ENCODE measurements around the gene HVCN1.
"Not testable (repeated sequence)": the region's sequence is repeated elsewhere in the genome, so short reads cannot be mapped to it uniquely, and the experiment has no call there.

The HVCN1 gene

DNA sequence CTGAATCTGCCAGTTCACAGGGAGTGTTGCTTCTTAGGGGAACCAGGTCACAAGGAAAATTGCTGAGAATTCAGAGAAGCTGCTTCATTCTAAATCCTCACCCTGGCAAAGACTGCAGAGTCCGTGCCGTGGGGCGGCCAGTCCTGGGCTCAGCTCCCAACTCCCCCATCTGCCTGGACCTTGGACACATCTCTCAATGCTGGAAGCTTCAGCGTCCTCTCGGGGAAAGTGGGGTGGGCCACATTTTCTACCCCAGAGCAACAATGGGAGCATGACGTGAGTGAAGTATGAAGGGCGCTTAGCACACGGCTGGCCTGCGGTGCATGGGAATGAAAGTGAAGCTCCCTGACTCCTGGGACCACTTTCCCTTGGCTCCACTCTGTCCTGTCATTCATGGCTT is 31.2 kb downstream of the HVCN1 start:
- no peaks in the 10 kb centered on the region for H3K9me3 ChIP-seq (ENCODE audit: insufficient read depth, low read length)
- peaks cover 10% of the 10 kb centered on the region for H3K36me3 ChIP-seq (ENCODE audit: low read length)
- H3K79me2 ChIP-seq (ENCODE audit: insufficient read depth, low read length) = peaks cover 56% of the 10 kb centered on the region
- peaks cover 21% of the 10 kb centered on the region for H3F3A ChIP-seq (ENCODE audit: insufficient read depth)
- no peaks in the 10 kb centered on the region for H4K20me1 ChIP-seq (ENCODE audit: low read depth, low read length)
- no peak overlapping the region for H3K4me3 ChIP-seq (ENCODE audit: insufficient read depth, low read length, poor library complexity, severe bottlenecking)
- peak overlapping the region; percentile 94 for H3K27ac ChIP-seq (ENCODE audit: low read depth, low read length)
- peak overlapping the region; percentile 89; the same call in 1 of the 2 replicates for H3K9ac ChIP-seq (ENCODE audit: low read length)
- H3K4me2 ChIP-seq (ENCODE audit: low read depth, low read length, poor library complexity, severe bottlenecking) = peak overlapping the region; percentile 82
- H2AFZ ChIP-seq (ENCODE audit: low read depth, low read length, severe bottlenecking) = no peak overlapping the region
- TF ChIP-seq, protein P1, sequence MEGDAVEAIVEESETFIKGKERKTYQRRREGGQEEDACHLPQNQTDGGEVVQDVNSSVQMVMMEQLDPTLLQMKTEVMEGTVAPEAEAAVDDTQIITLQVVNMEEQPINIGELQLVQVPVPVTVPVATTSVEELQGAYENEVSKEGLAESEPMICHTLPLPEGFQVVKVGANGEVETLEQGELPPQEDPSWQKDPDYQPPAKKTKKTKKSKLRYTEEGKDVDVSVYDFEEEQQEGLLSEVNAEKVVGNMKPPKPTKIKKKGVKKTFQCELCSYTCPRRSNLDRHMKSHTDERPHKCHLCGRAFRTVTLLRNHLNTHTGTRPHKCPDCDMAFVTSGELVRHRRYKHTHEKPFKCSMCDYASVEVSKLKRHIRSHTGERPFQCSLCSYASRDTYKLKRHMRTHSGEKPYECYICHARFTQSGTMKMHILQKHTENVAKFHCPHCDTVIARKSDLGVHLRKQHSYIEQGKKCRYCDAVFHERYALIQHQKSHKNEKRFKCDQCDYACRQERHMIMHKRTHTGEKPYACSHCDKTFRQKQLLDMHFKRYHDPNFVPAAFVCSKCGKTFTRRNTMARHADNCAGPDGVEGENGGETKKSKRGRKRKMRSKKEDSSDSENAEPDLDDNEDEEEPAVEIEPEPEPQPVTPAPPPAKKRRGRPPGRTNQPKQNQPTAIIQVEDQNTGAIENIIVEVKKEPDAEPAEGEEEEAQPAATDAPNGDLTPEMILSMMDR (IDR thresholded peaks at IDR 0.05; ENCODE audit: insufficient read depth, low read length, poor library complexity, severe bottlenecking) = no peak
- TF ChIP-seq EZH2phosphoT487 (conservative IDR thresholded peaks at IDR 0.05; ENCODE audit: low read length) = no peak
- no peaks in the 10 kb centered on the region for H3K27me3 ChIP-seq (ENCODE audit: low read length)
- H3K9me2 ChIP-seq (replicated peaks; ENCODE audit: insufficient read depth, low read length) = no peaks in the 10 kb centered on the region

DNA sequence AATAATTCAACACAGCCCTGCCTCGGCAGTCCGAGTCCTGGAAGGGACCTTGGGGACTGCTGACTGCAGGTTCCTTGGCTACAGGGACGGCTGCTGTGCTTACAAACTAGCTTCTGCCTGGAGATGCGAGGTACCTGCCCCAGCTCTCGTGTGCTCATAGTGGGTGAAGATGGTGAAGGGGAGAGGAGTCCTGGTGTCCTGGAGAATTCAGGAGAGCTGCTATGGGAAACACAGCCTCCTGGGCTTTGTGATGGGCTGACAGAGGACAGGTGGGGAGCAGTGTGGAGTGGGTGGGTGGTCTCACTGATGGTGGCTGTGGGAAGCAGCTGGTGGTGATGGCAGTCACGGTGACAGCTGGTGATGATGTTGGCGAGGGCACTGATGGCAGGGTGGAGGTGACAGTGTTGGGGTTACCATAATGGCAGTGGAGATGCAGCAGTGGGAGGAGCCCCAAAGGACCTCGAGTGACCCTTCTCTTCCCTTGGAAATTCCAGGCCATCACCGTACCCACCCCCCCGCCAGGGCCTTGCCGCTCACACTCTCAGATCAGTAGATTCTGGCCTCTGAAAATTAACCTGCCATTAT is 32.8 kb downstream of the HVCN1 start:
- H3K27me3 ChIP-seq (ENCODE audit: low read length) = no peaks in the 10 kb centered on the region
- no peak overlapping the region for H3K4me2 ChIP-seq (ENCODE audit: low read depth, low read length, poor library complexity, severe bottlenecking)
- H3K4me3 ChIP-seq (ENCODE audit: insufficient read depth, low read length, poor library complexity, severe bottlenecking) = no peak overlapping the region
- peak overlapping the region; percentile 25 for H3K27ac ChIP-seq (ENCODE audit: low read depth, low read length)
- no peaks in the 10 kb centered on the region for H3K9me3 ChIP-seq (ENCODE audit: insufficient read depth, low read length)
- no peaks in the 10 kb centered on the region for H4K20me1 ChIP-seq (ENCODE audit: low read depth, low read length)
- H3K36me3 ChIP-seq (ENCODE audit: low read length) = peaks cover 17% of the 10 kb centered on the region
- no peak overlapping the region for H2AFZ ChIP-seq (ENCODE audit: low read depth, low read length, severe bottlenecking)
- H3F3A ChIP-seq (ENCODE audit: insufficient read depth) = peaks cover 22% of the 10 kb centered on the region
- H3K79me2 ChIP-seq (ENCODE audit: insufficient read depth, low read length) = peaks cover 56% of the 10 kb centered on the region
- H3K9me2 ChIP-seq (replicated peaks; ENCODE audit: insufficient read depth, low read length) = no peaks in the 10 kb centered on the region
- no peak overlapping the region for H3K9ac ChIP-seq (ENCODE audit: low read length)
- no peak for TF ChIP-seq EZH2phosphoT487 (conservative IDR thresholded peaks at IDR 0.05; ENCODE audit: low read length)
- TF ChIP-seq, protein P1 (IDR thresholded peaks at IDR 0.05; ENCODE audit: insufficient read depth, low read length, poor library complexity, severe bottlenecking) = no peak

DNA sequence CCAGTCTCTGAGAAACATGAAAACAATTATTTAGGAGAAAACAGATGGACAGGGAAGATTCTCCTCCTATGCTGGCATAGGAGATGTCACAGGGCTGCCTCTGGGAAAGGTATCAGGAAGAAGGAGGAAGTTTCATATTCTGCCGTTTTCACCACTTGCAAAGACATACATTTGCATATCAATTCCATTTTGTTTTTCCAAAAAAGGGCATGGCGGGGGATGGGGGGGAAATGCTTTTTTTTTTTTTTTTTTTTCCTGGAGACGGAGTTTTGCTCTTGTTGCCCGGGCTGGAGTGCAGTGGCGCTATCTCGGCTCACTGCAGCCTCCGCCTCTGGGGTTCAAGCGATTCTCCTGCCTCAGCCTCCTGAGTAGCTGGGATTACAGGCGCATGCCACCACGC is 34.7 kb downstream of the HVCN1 start:
- Histone ChIP-seq H3K36me3 (ENCODE audit: low read length) (peaks cover 22% of the 10 kb centered on the region), H3F3A (ENCODE audit: insufficient read depth) (peaks cover 37% of the 10 kb centered on the region), H3K27ac (ENCODE audit: low read depth, low read length) (peak overlapping the region; percentile 29; the same call in 1 of the 2 replicates), H3K79me2 (ENCODE audit: insufficient read depth, low read length) (peaks cover 39% of the 10 kb centered on the region)
- H3K4me3 ChIP-seq (ENCODE audit: insufficient read depth, low read length, poor library complexity, severe bottlenecking); H3K4me2 ChIP-seq (ENCODE audit: low read depth, low read length, poor library complexity, severe bottlenecking); H4K20me1 ChIP-seq (ENCODE audit: low read depth, low read length); H2AFZ ChIP-seq (ENCODE audit: low read depth, low read length, severe bottlenecking); H3K9me2 ChIP-seq (replicated peaks; ENCODE audit: insufficient read depth, low read length); H3K9ac ChIP-seq (ENCODE audit: low read length); H3K27me3 ChIP-seq (ENCODE audit: low read length); H3K9me3 ChIP-seq (ENCODE audit: insufficient read depth, low read length): not testable (repeated sequence)

GRCh38 chr12:110649341-110649847 is 39.5 kb downstream of the HVCN1 start:
- Histone ChIP-seq H4K20me1 (ENCODE audit: low read depth, low read length) (no peaks in the 10 kb centered on the region), H3F3A (ENCODE audit: insufficient read depth) (peaks cover 58% of the 10 kb centered on the region), H3K27me3 (ENCODE audit: low read length) (no peaks in the 10 kb centered on the region), H3K27ac (ENCODE audit: low read depth, low read length) (peak overlapping the region; percentile 88), H3K9me2 (replicated peaks; ENCODE audit: insufficient read depth, low read length) (no peaks in the 10 kb centered on the region), H3K36me3 (ENCODE audit: low read length) (peaks cover 30% of the 10 kb centered on the region), H3K9ac (ENCODE audit: low read length) (peak overlapping the region; percentile 44), H3K79me2 (ENCODE audit: insufficient read depth, low read length) (peaks cover 7% of the 10 kb centered on the region; the same call in 1 of the 2 replicates), H3K4me3 (ENCODE audit: insufficient read depth, low read length, poor library complexity, severe bottlenecking) (no peak overlapping the region), H3K9me3 (ENCODE audit: insufficient read depth, low read length) (no peaks in the 10 kb centered on the region), H3K4me2 (ENCODE audit: low read depth, low read length, poor library complexity, severe bottlenecking) (peak overlapping the region; percentile 49), H2AFZ (ENCODE audit: low read depth, low read length, severe bottlenecking) (no peak overlapping the region)
- TF ChIP-seq, protein P1 (IDR thresholded peaks at IDR 0.05; ENCODE audit: insufficient read depth, low read length, poor library complexity, severe bottlenecking) = no peak
- no peak for TF ChIP-seq EZH2phosphoT487 (conservative IDR thresholded peaks at IDR 0.05; ENCODE audit: low read length)
